Tibial nerve (tissue), 4 donors: Measurements from ENCODE around the gene SDK2.

Experiments used
- CTCF ChIP-seq, 5 experiments: fragments of 200-600 bp in 3 of 5; fragments of 450-650 bp in 2 of 5; sonication (generic) in 3 of 5; IDR thresholded peaks; one replicate each; pipeline ENCODE4 v1.5.1; 2016 to 2019; ENCODE audit warnings: antibody characterized with exemption in 5 of 5, mild to moderate bottlenecking in 3 of 5, moderate library complexity in 2 of 5
- EP300 ChIP-seq, 2 donors: sonication (generic); formaldehyde crosslinking; IDR thresholded peaks; one replicate each; pipeline ENCODE4 v1.6.1; 2017; ENCODE audit warnings: antibody characterized with exemption in 2 of 2, mild to moderate bottlenecking in 1 of 2

DNA sequence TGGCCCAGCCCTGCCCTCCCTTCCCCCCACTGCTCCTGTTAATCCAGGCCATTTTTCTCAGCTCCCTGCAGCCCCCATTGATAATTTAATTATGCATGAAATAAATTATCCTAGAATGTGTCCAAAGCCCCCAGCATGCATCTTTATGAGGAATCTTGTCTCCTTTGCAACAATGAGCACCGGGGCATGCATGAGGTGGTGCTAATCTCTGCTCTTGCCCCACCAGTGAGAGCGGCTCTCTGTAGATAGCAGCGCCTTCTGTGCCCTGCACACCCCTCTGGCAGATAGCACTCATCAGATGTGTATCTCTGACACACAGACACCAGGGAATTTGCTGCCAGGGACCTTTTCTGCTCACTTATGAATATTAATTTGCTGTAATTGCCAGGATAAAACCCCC is 192.2 kb downstream of the SDK2 start:
- TF ChIP-seq CTCF (IDR thresholded peaks at IDR 0.05) (no peak), EP300 (IDR thresholded peaks at IDR 0.05) (no peak)
